Keratinocyte (primary cell): ENCODE measurements around the gene FAXC.

ENCODE experiments used
- CTCF ChIP-seq, 3 experiments: IDR thresholded peaks in 1 of 3; conservative IDR thresholded peaks in 1 of 3; optimal IDR thresholded peaks in 1 of 3; 2 replicates in 2 of 3; 3 replicates in 1 of 3; pipeline versions ENCODE3 to v1.5.1; 2011; ENCODE audit warnings: low read length in 3 of 3, mild to moderate bottlenecking in 3 of 3, moderate library complexity in 2 of 3, control low read depth in 1 of 3, inconsistent platforms in 1 of 3; ENCODE audit not compliant: insufficient read depth in 2 of 3; ENCODE audit errors: extremely low read depth in 1 of 3
- EZH2 ChIP-seq: IDR thresholded peaks from one replicate; pipeline ENCODE4 v1.6.1; 2012; ENCODE audit warnings: inconsistent platforms, mild to moderate bottlenecking, low read length, moderate library complexity

GRCh38 chr6:99241905-99242534 is 107.5 kb downstream of the FAXC start:
- peak; percentile 49 to 67 (median 64) for TF ChIP-seq CTCF (optimal IDR thresholded peaks at IDR 0.05 in 1 of 3, IDR thresholded peaks at IDR 0.05 in 1 of 3, conservative IDR thresholded peaks at IDR 0.05 in 1 of 3; ENCODE audit: extremely low read depth in 1 of 3, insufficient read depth in 2 of 3, low read length in 3 of 3)
- no peak for TF ChIP-seq EZH2
